HepG2 (cell line): Measurements from ENCODE around the gene PIWIL4. TPM values are rescaled to one million over a fixed set of nuclear protein-coding genes. Genes with fewer than 3 reads are reported as not detected.

ENCODE experiments used
- ATAC-seq: fragments of 200-7000 bp; cut with Tn5 transposase; 3 replicates; pipeline ENCODE4 v1.9.1; 2020; ENCODE audit warnings: mild to moderate bottlenecking, moderate library complexity
- BruUV-seq: library from RNA; stranded (reverse); fragments of 400-500 nt; replicated peaks from 2 replicates; lab custom pipeline; 2021; lab: Mats Ljungman, UMichigan
- CTCF ChIA-PET: fragments of 300-600 bp; formaldehyde crosslinking; extraction: SDS; loops from one replicate; lab custom pipeline; 2021; ENCODE audit warnings: low total read pairs, inconsistent platforms, low intra/inter-chr PET ratio; lab: Yijun Ruan, JAX
- POLR2A ChIA-PET: fragments of 350-600 bp; sonication (Branson Sonifier 250); formaldehyde crosslinking; loops from one replicate; lab custom pipeline; 2020; ENCODE audit warnings: antibody characterized with exemption, inconsistent platforms; lab: Yijun Ruan, JAX
- DNase-seq: peaks from one replicate; pipeline ENCODE4 v3.0.0-alpha.2; 2015; ENCODE audit warnings: low spot score
- FAIRE-seq: peaks from 3 replicates; lab custom pipeline; 2011; peaks lifted over from hg19 to GRCh38; lab: Jason Lieb, UNC
- H2AFZ ChIP-seq: one replicate; pipeline ENCODE4 v1.6.1; 2011; ENCODE audit warnings: low read length, inconsistent platforms
- H3K27ac ChIP-seq: fragments of 300-600 bp; 3 replicates; pipeline ENCODE4 v1.8.0; 2011; ENCODE audit warnings: mixed run types, mild to moderate bottlenecking, mixed read lengths, low read length, inconsistent platforms; ENCODE audit not compliant: insufficient read depth; ENCODE audit errors: extremely low read length
- H3K27me3 ChIP-seq, 2 experiments: fragments of 200-600 bp in 1 of 2; 2 replicates in 1 of 2; 3 replicates in 1 of 2; pipeline versions ENCODE4 v1.6.0 to v1.8.0; 2011; ENCODE audit warnings: low read length in 2 of 2, mild to moderate bottlenecking in 2 of 2, moderate library complexity in 2 of 2, inconsistent platforms in 1 of 2; ENCODE audit not compliant: insufficient read depth in 2 of 2, control insufficient read depth in 1 of 2
- H3K36me3 ChIP-seq, 2 experiments: fragments of 200-600 bp in 1 of 2; replicated peaks in 1 of 2; 2 replicates in 1 of 2; 3 replicates in 1 of 2; pipeline versions ENCODE4 v1.5.1 to v1.8.0; 2011; ENCODE audit warnings: low read length in 2 of 2, inconsistent platforms in 1 of 2; ENCODE audit not compliant: insufficient read depth in 2 of 2, control insufficient read depth in 1 of 2
- H3K4me1 ChIP-seq: 2 replicates; pipeline ENCODE4 v1.5.1; 2012; ENCODE audit warnings: low read length, inconsistent platforms; ENCODE audit not compliant: insufficient read depth
- H3K4me2 ChIP-seq: 2 replicates; pipeline ENCODE4 v1.6.0; 2011; ENCODE audit warnings: low read depth, low read length, inconsistent platforms
- H3K4me3 ChIP-seq, 3 experiments: fragments of 200-600 bp in 1 of 3; sonication (generic), shearing (Covaris generic) in 1 of 3; replicated peaks in 1 of 3; 2 replicates each; pipeline ENCODE4 v1.5.1; 2011 to 2016; ENCODE audit warnings: low read length in 3 of 3, inconsistent platforms in 2 of 3, low read depth in 2 of 3, mild to moderate bottlenecking in 2 of 3, control low read depth in 1 of 3, mixed read lengths in 1 of 3; ENCODE audit not compliant: insufficient read depth in 1 of 3
- H3K79me2 ChIP-seq: one replicate; pipeline ENCODE4 v1.6.1; 2011; ENCODE audit warnings: low read length, inconsistent platforms; ENCODE audit not compliant: insufficient read depth
- H3K9ac ChIP-seq: 2 replicates; pipeline ENCODE4 v1.6.0; 2011; ENCODE audit warnings: mild to moderate bottlenecking, low read depth, low read length, inconsistent platforms; ENCODE audit not compliant: insufficient read depth
- H3K9me3 ChIP-seq: 2 replicates; pipeline ENCODE4 v1.5.1; 2012; ENCODE audit warnings: mild to moderate bottlenecking, low read length
- H4K20me1 ChIP-seq: 2 replicates; pipeline ENCODE4 v1.6.0; 2011; ENCODE audit warnings: inconsistent platforms, mild to moderate bottlenecking, low read length, moderate library complexity; ENCODE audit not compliant: insufficient read depth
- FOXJ3 ChIP-seq: sonication (generic); formaldehyde crosslinking; IDR thresholded peaks from 2 replicates; pipeline ENCODE4 v1.4.0; 2020; ENCODE audit warnings: missing genetic modification reagents, mild to moderate bottlenecking, borderline replicate concordance
- HMG20B ChIP-seq: conservative IDR thresholded peaks from 2 replicates; pipeline ENCODE4 v1.6.1; 2016; ENCODE audit warnings: missing genetic modification reagents, missing compliant biosample characterization
- HNRNPLL ChIP-seq: fragments of 200-400 bp; formaldehyde crosslinking; IDR thresholded peaks from 2 replicates; pipeline ENCODE4 v1.6.1; 2017; ENCODE audit warnings: mild to moderate bottlenecking, low read depth, low read length; ENCODE audit not compliant: poor library complexity, severe bottlenecking
- TCF7L2 ChIP-seq: IDR thresholded peaks from 2 replicates; pipeline ENCODE4 v1.6.1; 2011; ENCODE audit warnings: mild to moderate bottlenecking, low read depth, low read length, moderate library complexity
- TGIF2 ChIP-seq: IDR thresholded peaks from 2 replicates; pipeline ENCODE4 v1.6.1; 2016; ENCODE audit warnings: control low read depth, missing compliant biosample characterization
- ZBTB42 ChIP-seq: sonication (generic); formaldehyde crosslinking; IDR thresholded peaks from 2 replicates; pipeline ENCODE4 v1.5.0; 2020; ENCODE audit warnings: mild to moderate bottlenecking, missing genetic modification reagents
- ZNF205 ChIP-seq: IDR thresholded peaks from 2 replicates; pipeline ENCODE4 v1.6.1; 2018; ENCODE audit warnings: missing biosample characterization, missing genetic modification reagents
- WGBS: methylation state at CpG from one replicate; pipeline ENCODE4 v1.1.6; 2017; ENCODE audit warnings: low lambda C conversion rate; 5-methylcytosine and 5-hydroxymethylcytosine counted together
- in situ Hi-C: cut with HindIII; loops from 2 replicates; pipeline ENCODE4 v1.10.0; 2017; ENCODE audit warnings: low pct_unique_long_range_greater_than_20kb; ENCODE audit not compliant: extremely low pct_ligation_motif_present
- intact Hi-C: fragments of 100-400 bp; cut with micrococcal nuclease; formaldehyde crosslinking; loops from one replicate; pipeline ENCODE4 v1.10.0; 2022; ENCODE audit not compliant: unreplicated experiment
- polyA plus RNA-seq, 8 experiments: library from polyadenylated mRNA; depleted of rRNA in 3 of 8; stranded (reverse) in 7 of 8; unstranded in 1 of 8; fragments of >200 nt; fragmentation: Illumina TruSeq in 4 of 8; extraction: Trizol in 4 of 8; gene quantifications; 2 replicates each; pipeline versions ENCODE4 v1.2.1 to v1.2.3, GENCODE V29; 2011 to 2016; ENCODE audit warnings: low read depth in 4 of 8, missing spikeins in 1 of 8, mixed read lengths in 1 of 8; ENCODE audit not compliant: insufficient read depth in 1 of 8
- total RNA-seq, 5 experiments: library from RNA; depleted of rRNA; stranded (reverse); fragments of >200 nt; fragmentation: Illumina TruSeq; extraction: Trizol; gene quantifications; 2 replicates each; pipeline ENCODE4 v1.2.3, GENCODE V29; 2016; ENCODE audit warnings: low read depth in 1 of 5
- TF ChIP-seq, protein P1 (sequence below): sonication (generic); formaldehyde crosslinking; IDR thresholded peaks from 2 replicates; pipeline ENCODE4 v1.4.0; 2020; ENCODE audit warnings: missing genetic modification reagents
- TF ChIP-seq, protein P2 (sequence below): sonication (generic); formaldehyde crosslinking; IDR thresholded peaks from 2 replicates; pipeline ENCODE4 v1.4.0; 2020; ENCODE audit warnings: mild to moderate bottlenecking, missing genetic modification reagents

Gene PIWIL4
- total and polyA plus RNA-seq, 2 of the 13 experiments (the other 11 are each of a cell fraction or from before 2014, with no cell fraction given), result 0.08 TPM; not detected in 1

DNA sequence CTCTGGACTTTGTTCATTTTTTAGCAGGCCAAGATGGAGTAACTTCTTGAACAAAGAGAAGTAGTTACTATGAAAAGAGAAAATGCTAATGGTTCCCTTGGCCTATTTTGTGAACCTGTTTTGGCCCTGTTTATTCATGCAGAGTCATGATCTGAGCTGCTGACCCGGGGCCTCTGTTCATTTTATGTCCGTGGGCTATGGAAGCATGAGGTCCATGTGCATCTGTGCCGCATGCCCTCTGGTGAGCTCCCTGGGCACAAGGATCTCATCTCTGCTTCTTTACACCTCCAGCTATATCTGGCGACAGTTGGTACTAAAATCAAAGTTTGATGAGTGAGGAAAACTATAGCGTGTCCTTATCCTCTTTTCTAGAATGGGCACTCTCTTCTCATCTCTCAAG is 1.0 kb downstream of the PIWIL4 start:
- Histone ChIP-seq H3K36me3 (no peaks in the 10 kb centered on the region), H3K4me1 (no peaks in the 10 kb centered on the region), H2AFZ (no peak overlapping the region), H3K79me2 (no peaks in the 10 kb centered on the region), H3K4me2 (no peak overlapping the region), H3K4me3 (no peak overlapping the region), H4K20me1 (no peaks in the 10 kb centered on the region), H3K9ac (no peak overlapping the region), H3K27ac (no peak overlapping the region), H3K9me3 (no peaks in the 10 kb centered on the region), H3K27me3 (no peaks in the 10 kb centered on the region)
- intact Hi-C loops (no loop called here), in situ Hi-C loops (no loop called here)
- TF ChIP-seq TCF7L2 (no peak), ZNF205 (CRISPR knock-in tag) (no peak), HNRNPLL (no peak), ZBTB42 (CRISPR knock-in tag) (no peak), HMG20B (no peak), TGIF2 (CRISPR knock-in tag) (no peak), FOXJ3 (CRISPR knock-in tag) (no peak)
- TF ChIP-seq, protein P1, sequence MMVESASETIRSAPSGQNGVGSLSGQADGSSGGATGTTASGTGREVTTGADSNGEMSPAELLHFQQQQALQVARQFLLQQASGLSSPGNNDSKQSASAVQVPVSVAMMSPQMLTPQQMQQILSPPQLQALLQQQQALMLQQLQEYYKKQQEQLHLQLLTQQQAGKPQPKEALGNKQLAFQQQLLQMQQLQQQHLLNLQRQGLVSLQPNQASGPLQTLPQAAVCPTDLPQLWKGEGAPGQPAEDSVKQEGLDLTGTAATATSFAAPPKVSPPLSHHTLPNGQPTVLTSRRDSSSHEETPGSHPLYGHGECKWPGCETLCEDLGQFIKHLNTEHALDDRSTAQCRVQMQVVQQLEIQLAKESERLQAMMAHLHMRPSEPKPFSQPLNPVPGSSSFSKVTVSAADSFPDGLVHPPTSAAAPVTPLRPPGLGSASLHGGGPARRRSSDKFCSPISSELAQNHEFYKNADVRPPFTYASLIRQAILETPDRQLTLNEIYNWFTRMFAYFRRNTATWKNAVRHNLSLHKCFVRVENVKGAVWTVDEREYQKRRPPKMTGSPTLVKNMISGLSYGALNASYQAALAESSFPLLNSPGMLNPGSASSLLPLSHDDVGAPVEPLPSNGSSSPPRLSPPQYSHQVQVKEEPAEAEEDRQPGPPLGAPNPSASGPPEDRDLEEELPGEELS, result no peak
- TF ChIP-seq, protein P2, sequence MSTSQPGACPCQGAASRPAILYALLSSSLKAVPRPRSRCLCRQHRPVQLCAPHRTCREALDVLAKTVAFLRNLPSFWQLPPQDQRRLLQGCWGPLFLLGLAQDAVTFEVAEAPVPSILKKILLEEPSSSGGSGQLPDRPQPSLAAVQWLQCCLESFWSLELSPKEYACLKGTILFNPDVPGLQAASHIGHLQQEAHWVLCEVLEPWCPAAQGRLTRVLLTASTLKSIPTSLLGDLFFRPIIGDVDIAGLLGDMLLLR (CRISPR knock-in tag), result no peak
- POLR2A ChIA-PET, result no interaction called here
- whole genome bisulfite sequencing, result 23% methylated on average over 5 of the region's 5 CpGs
- FAIRE-seq, result no peak
- no TSS peak for BruUV-seq
- DNase-seq, result no peak
- ATAC-seq, result no peak
- CTCF ChIA-PET, result no interaction called here
